Activated T-cell treated with anti-CD3 and anti-CD28 coated beads, Interleukin-2, amount 50 U/mL, for 72 hours (primary cell): Measurements from ENCODE around the gene CIITA. TPM values are rescaled to one million over a fixed set of nuclear protein-coding genes. Genes with fewer than 3 reads are reported as not detected.
"Not testable (repeated sequence)": the region's sequence is repeated elsewhere in the genome, so short reads cannot be mapped to it uniquely, and the experiment has no call there.

Source experiments
- ATAC-seq, 2 donors: fragments of 150-1000 bp; cut with Tn5 transposase; replicated peaks in 1 of 2; 2 replicates each; pipeline ENCODE4 v1.10.0; 2021; ENCODE audit warnings: moderate library complexity in 2 of 2, mild to moderate bottlenecking in 1 of 2
- DNase-seq, 2 donors: peaks; one replicate each; pipeline ENCODE4 v3.0.0; 2021 to 2022; ENCODE audit warnings: mixed read lengths in 1 of 2
- H3K27ac Mint-ChIP-seq: one replicate; pipeline ENCODE4 v1.8.0; 2022; ENCODE audit warnings: mild to moderate bottlenecking, moderate library complexity, mixed read lengths
- H3K27me3 Mint-ChIP-seq: one replicate; pipeline ENCODE4 v1.8.0; 2022; ENCODE audit warnings: low read depth, mixed read lengths
- H3K36me3 Mint-ChIP-seq, 2 donors: one replicate each; pipeline ENCODE4 v1.8.0; 2022; ENCODE audit warnings: mixed read lengths in 2 of 2, mild to moderate bottlenecking in 1 of 2; ENCODE audit not compliant: insufficient read depth in 2 of 2
- H3K4me1 Mint-ChIP-seq: one replicate; pipeline ENCODE4 v1.8.0; 2022; ENCODE audit warnings: low read depth, mixed read lengths
- H3K4me3 Mint-ChIP-seq, 2 donors: one replicate each; pipeline ENCODE4 v1.8.0; 2022; ENCODE audit warnings: mild to moderate bottlenecking in 2 of 2, mixed read lengths in 2 of 2, moderate library complexity in 2 of 2
- H3K9me3 Mint-ChIP-seq, 2 donors: one replicate each; pipeline ENCODE4 v1.8.0; 2022; ENCODE audit warnings: mixed read lengths in 2 of 2
- total RNA-seq, 2 donors: library from RNA; stranded (reverse); gene quantifications; one replicate each; pipeline ENCODE4 v1.2.3, GENCODE V29; 2022

The CIITA gene
- total RNA-seq, 2 donors from 2014 or later = 3.1 to 7.2 TPM

GRCh38 chr16:10941127-10941933 lies 64.3 kb downstream of the CIITA start:
- Mint-ChIP-seq H3K9me3 (no peaks in the 10 kb centered on the region), H3K27ac (peak overlapping the region; percentile 51), H3K4me3 (peak overlapping the region; percentile 88 to 92), H3K36me3 (peaks cover 4 to 5% of the 10 kb centered on the region in 2 donors), H3K27me3 (no peaks in the 10 kb centered on the region), H3K4me1 (peaks cover 80% of the 10 kb centered on the region)
- DNase-seq (no peak), ATAC-seq (no peak)

GRCh38 chr16:10941935-10942351 lies 64.9 kb downstream of the CIITA start:
- peak in 1 of 2 donors; percentile 1 for ATAC-seq
- H3K9me3 Mint-ChIP-seq, DNase-seq, H3K36me3 Mint-ChIP-seq, H3K27ac Mint-ChIP-seq, H3K27me3 Mint-ChIP-seq: not testable (repeated sequence)
- H3K4me1 Mint-ChIP-seq = peaks cover 80% of the 10 kb centered on the region
- peak overlapping the region; percentile 88 to 92 for H3K4me3 Mint-ChIP-seq

- Mint-ChIP-seq H3K9me3 (no peaks in the 10 kb centered on the region), H3K27ac (peak within 1 kb of the TSS; percentile 51), H3K4me3 (peak within 1 kb of the TSS; percentile 88 to 92), H3K27me3 (no peaks in the 10 kb centered on the region), H3K4me1 (peaks cover 80% of the 10 kb centered on the region), H3K36me3 (peaks cover 4 to 5% of the 10 kb centered on the region in 2 donors)
- peak; percentile 82 to 84 for ATAC-seq
- DNase-seq = peak; percentile 96 to 98
These were observed 65.5 kb downstream of the CIITA start, which contains the start of gene DEXI for GRCh38 chr16:10942352-10943063. DEXI (minus strand) TSS chr16:10942468; CDS start chr16:10942005, 463 bp downstream.

- peaks cover 4 to 5% of the 10 kb centered on the region in 2 donors for H3K36me3 Mint-ChIP-seq
- H3K27ac Mint-ChIP-seq = no peak overlapping the region
- H3K27me3 Mint-ChIP-seq = no peaks in the 10 kb centered on the region
- peak overlapping the region; percentile 42 to 82 for H3K4me3 Mint-ChIP-seq
- ATAC-seq (no peak), DNase-seq (no peak)
- H3K4me1 Mint-ChIP-seq = peaks cover 77% of the 10 kb centered on the region
- no peaks in the 10 kb centered on the region for H3K9me3 Mint-ChIP-seq
These were observed 66.0 kb downstream of the CIITA start for GRCh38 chr16:10943064-10943353.

GRCh38 chr16:10944249-10945064 lies 67.5 kb downstream of the CIITA start, which contains the start of gene CLEC16A:
CLEC16A (plus strand) TSS chr16:10944564; CDS start chr16:10944718, 154 bp downstream.
- H3K36me3 Mint-ChIP-seq = peaks cover 3 to 4% of the 10 kb centered on the region in 2 donors
- no peaks in the 10 kb centered on the region for H3K27me3 Mint-ChIP-seq
- DNase-seq (peak; percentile 97 to 98), ATAC-seq (peak; percentile 76 to 77)
- H3K9me3 Mint-ChIP-seq = no peaks in the 10 kb centered on the region
- H3K4me1 Mint-ChIP-seq = peaks cover 71% of the 10 kb centered on the region
- peak within 1 kb of the TSS; percentile 92 for H3K27ac Mint-ChIP-seq
- H3K4me3 Mint-ChIP-seq = peak within 1 kb of the TSS; percentile 92 to 96

- H3K4me1 Mint-ChIP-seq = peaks cover 71% of the 10 kb centered on the region
- no peaks in the 10 kb centered on the region for H3K27me3 Mint-ChIP-seq
- H3K9me3 Mint-ChIP-seq = no peaks in the 10 kb centered on the region
- no peaks in the 10 kb centered on the region for H3K36me3 Mint-ChIP-seq
- DNase-seq = no peak
- H3K4me3 Mint-ChIP-seq = peak overlapping the region; percentile 92 to 96
- peak overlapping the region; percentile 92 for H3K27ac Mint-ChIP-seq
- no peak for ATAC-seq
These were observed 68.2 kb downstream of the CIITA start for GRCh38 chr16:10945065-10945787.

GRCh38 chr16:10946308-10946707 lies 69.3 kb downstream of the CIITA start:
- Mint-ChIP-seq H3K4me1 (peaks cover 71% of the 10 kb centered on the region), H3K9me3 (no peaks in the 10 kb centered on the region), H3K4me3 (peak overlapping the region; percentile 92 to 96), H3K36me3 (no peaks in the 10 kb centered on the region), H3K27me3 (no peaks in the 10 kb centered on the region), H3K27ac (peak overlapping the region; percentile 55)
- DNase-seq = no peak
- no peak for ATAC-seq

GRCh38 chr16:10947211-10947787 lies 70.3 kb downstream of the CIITA start:
- H3K9me3 Mint-ChIP-seq = no peaks in the 10 kb centered on the region
- ATAC-seq (no peak), DNase-seq (no peak)
- peak overlapping the region; percentile 54 for H3K27ac Mint-ChIP-seq
- no peaks in the 10 kb centered on the region for H3K36me3 Mint-ChIP-seq
- H3K4me1 Mint-ChIP-seq = peaks cover 72% of the 10 kb centered on the region
- peak overlapping the region in 1 of 2 donors; percentile 4 for H3K4me3 Mint-ChIP-seq
- no peaks in the 10 kb centered on the region for H3K27me3 Mint-ChIP-seq

GRCh38 chr16:10949424-10949970 lies 72.5 kb downstream of the CIITA start:
- Mint-ChIP-seq H3K4me1 (peaks cover 78% of the 10 kb centered on the region), H3K27ac (peak overlapping the region; percentile 34), H3K36me3 (no peaks in the 10 kb centered on the region), H3K27me3 (no peaks in the 10 kb centered on the region), H3K9me3 (no peaks in the 10 kb centered on the region), H3K4me3 (peak overlapping the region; percentile 35 to 53)
- peak; percentile 68 to 69 for ATAC-seq
- DNase-seq = peak; percentile 53 to 61

GRCh38 chr16:10950393-10950792 lies 73.4 kb downstream of the CIITA start:
- DNase-seq (no peak), ATAC-seq (no peak)
- Mint-ChIP-seq H3K27ac (peak overlapping the region; percentile 86), H3K4me1 (peaks cover 81% of the 10 kb centered on the region), H3K36me3 (no peaks in the 10 kb centered on the region), H3K4me3 (no peak overlapping the region), H3K27me3 (no peaks in the 10 kb centered on the region), H3K9me3 (no peaks in the 10 kb centered on the region)

- Mint-ChIP-seq H3K4me1 (peaks cover 81% of the 10 kb centered on the region), H3K27me3 (no peaks in the 10 kb centered on the region), H3K27ac (peak overlapping the region; percentile 30), H3K9me3 (no peaks in the 10 kb centered on the region), H3K4me3 (no peak overlapping the region), H3K36me3 (no peaks in the 10 kb centered on the region)
- no peak for ATAC-seq
- DNase-seq = no peak
These were observed 74.0 kb downstream of the CIITA start for GRCh38 chr16:10951026-10951425.

- ATAC-seq = no peak
- Mint-ChIP-seq H3K36me3 (peaks cover 3 to 11% of the 10 kb centered on the region in 2 donors), H3K27ac (peak overlapping the region; percentile 94), H3K4me1 (peaks cover 85% of the 10 kb centered on the region), H3K27me3 (no peaks in the 10 kb centered on the region), H3K4me3 (peak overlapping the region; percentile 11 to 70), H3K9me3 (no peaks in the 10 kb centered on the region)
- no peak for DNase-seq
These were observed 77.9 kb downstream of the CIITA start for GRCh38 chr16:10954903-10955302.
